SIG-M5 treated with dmso at 0.1 percent for 504 hours (cell line): ENCODE results near the gene BCLAF1.
"Not testable (repeated sequence)": the region's sequence is repeated elsewhere in the genome, so short reads cannot be mapped to it uniquely, and the experiment has no call there.

Experiments used
- DNase-seq: peaks from one replicate; lab custom pipeline; 2025; ENCODE audit not compliant: unreplicated experiment; lab: John Stamatoyannopoulos, UW

The BCLAF1 gene

GRCh38 chr6:136312975-136313374, 23.3 kb upstream of the BCLAF1 start:
- DNase-seq, result no peak

DNA sequence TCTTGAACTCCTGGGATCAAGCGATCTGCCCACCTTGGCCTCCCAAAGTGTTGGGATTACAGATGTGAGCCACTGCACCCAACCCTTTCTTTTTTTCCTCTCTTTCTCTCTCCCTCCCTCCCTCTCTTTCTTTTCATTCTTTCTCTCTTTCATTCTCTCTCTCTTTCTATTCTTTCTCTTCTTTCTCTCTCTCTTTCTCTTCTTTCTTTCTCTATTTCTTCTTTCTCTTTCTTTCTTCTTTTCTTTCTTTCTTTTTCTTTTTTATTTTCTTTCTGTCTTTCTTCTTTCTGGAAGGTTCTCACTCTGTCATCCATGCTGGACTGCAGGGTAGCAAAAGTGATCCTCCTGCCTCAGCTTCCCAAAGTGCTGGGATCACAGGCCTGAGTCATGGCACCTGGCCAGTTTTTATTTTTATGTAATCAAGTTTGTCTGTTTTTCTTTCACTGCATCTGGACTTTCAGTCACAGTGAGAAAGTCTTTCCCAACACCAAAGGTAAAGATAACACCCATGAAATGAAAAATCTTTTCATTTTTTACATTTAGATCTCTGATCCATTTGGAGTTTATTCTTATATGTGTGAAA, 20.2 kb upstream of the BCLAF1 start:
- DNase-seq, result no peak

DNA sequence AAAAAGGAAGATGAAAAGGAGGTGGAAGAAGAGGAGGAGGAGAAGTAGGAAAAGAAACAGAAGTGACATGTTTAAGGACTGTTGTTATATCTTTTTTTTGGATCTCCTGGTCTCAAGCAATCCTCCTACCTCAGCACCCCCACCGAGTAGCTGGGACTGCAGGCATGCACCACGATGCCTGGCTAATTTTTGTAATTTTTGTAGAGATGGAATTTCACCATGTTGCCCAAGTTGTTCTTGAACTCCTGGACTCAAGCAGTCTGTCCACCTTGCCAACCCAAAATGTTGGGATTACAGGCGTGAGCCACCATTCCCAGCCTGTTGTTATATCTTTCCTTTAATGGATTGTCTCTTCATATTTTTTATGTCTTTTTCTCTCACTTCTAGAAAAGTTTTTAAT, 19.5 kb upstream of the BCLAF1 start:
- DNase-seq, result no peak

DNA sequence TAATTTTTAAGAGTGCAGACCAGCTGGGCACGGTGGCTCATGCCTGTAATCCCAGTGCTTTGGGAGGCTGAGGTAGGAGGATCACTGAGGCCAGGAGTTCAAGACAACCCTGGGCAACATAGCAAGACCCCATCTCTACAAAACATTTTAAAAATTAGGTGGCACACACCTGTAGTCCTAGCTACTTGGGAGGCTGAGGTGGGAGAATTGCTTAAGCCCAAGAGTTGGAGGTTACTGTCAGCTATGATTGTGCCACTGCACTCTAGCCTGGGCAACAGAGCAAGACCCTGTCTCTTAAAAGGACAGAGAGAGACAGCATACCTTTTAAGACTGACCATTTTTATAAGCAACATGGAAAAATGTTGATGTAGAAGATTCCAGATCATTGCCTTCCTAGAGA, 18.8 kb upstream of the BCLAF1 start:
- not testable (repeated sequence) for DNase-seq

- no peak for DNase-seq
Measured at GRCh38 chr6:136307351-136307750, 17.7 kb upstream of the BCLAF1 start.

DNA sequence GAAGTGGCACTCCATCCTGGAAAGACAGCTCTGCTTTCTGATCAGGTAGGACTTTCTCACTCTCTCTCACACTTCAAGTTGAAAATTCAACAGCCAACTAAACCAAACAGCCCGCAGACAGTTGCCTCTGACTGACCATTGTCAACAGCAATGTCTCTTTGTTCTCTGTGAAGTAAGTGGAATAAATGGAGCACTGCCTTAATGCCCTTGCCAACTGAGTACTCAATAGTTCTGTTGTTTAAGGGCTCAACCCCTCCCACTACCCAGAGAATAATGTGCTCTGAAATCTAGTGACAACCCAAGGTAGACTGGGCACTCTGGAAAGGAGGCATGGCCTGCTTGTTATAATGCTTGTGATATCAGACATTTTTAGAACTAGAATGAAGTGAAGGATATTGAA, 16.8 kb upstream of the BCLAF1 start:
- DNase-seq, result no peak

- no peak for DNase-seq
Measured at GRCh38 chr6:136304410-136304809, 14.8 kb upstream of the BCLAF1 start.

DNA sequence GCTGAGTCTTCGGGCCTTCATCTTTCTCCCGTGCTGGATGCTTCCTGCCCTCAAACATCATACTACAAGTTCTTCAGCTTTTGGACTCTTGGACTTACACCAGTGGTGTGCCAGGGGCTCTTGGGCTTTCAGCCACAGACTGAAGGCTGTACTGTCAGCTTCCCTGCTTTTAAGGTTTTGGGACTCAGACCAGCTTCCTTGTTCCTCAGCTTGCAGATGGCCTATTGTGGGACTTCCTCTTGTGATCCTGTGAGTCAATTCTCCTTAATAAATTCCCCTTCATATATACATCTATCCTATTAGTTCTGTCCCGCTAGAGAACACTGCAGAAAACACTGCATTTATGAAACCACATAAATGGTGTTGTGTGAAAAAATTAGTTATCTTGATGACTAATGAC, 13.9 kb upstream of the BCLAF1 start:
- DNase-seq, result no peak

GRCh38 chr6:136294621-136295020, 5.0 kb upstream of the BCLAF1 start:
- no peak for DNase-seq

- peak; percentile 45 for DNase-seq
Measured at GRCh38 chr6:136290410-136291010, 864 bp upstream of the BCLAF1 start.

GRCh38 chr6:136289327-136289578, 393 bp downstream of the BCLAF1 start:
- DNase-seq, result peak; percentile 88

DNA sequence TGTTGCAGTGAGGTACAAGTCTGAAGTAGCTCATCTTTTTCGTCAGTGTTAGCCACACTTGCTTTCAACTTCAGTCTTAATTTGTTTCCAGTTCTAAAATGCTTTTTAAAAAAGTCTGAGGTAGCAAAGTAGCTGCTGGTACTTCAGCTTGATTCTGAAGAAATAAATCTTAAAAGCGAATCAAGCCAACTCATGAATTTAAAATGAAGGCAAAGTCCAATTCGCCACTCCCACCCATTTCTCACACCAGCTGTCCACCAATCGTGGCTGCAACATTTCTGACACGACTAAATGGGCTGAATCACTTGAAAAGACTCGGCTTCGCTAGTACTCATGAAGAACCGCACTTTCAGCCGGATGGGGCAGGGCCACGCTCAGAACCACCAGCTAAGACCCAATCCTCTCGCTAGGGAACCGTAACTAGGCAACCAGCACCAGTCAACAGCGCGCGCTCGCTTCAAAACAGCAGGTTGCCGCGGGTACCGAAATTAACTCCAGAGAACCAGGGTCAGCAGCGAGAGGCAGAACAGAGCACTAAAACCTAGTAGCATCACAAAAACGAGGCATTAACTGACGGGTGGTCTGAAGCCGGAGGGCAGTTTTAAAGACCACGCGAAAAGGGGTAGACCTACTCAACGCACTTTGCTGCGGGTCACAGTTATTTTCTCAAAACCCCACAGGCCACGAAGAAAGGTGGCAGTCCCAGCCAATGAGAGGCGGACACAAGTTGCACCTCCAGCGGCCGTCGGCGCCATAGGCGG, 900 bp downstream of the BCLAF1 start:
- peak; percentile 73 for DNase-seq

- peak; percentile 24 for DNase-seq
Measured at GRCh38 chr6:136284909-136285308, 4.7 kb downstream of the BCLAF1 start.

- no peak for DNase-seq
Measured at GRCh38 chr6:136282906-136283305, 6.7 kb downstream of the BCLAF1 start.

GRCh38 chr6:136280032-136280609, 9.5 kb downstream of the BCLAF1 start:
- DNase-seq, result no peak

DNA sequence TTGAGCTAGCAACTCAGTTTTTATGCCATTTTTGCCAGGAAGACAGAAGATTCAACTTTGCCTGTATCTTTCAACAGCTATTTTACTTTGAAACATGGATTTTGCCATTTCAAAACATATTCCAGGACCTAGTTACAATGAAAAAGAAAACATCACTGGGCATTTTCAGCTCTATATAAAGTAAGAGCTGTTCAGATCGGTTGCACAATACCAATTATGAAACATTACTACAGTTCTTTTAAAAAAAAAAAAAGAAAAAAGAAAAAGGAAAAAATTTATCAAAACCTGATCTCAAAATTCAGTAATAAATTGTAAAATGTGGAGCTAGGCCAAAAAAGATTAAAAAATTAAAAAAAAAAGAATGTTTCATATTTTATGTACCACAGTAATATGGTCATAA, 15.6 kb downstream of the BCLAF1 start:
- DNase-seq, result peak; percentile 33

DNA sequence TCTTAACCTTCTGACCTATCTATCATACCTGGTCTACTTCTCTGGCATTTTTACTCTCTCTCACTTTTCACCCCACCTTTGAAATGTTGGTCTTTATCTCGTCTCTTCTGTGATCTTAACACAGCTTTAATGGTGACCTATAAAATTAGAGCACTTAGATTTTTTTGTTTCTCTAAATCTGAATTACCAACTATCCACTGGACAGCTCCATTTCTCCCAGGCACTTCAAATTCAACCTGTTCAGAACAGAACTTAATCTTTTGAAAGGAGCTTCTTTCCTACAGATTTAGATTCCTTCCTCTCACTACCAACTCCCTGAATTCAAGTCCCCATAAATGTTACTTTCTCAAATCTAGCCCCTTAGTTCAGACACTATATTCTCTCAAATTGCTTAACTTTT, 24.5 kb downstream of the BCLAF1 start:
- DNase-seq, result no peak

DNA sequence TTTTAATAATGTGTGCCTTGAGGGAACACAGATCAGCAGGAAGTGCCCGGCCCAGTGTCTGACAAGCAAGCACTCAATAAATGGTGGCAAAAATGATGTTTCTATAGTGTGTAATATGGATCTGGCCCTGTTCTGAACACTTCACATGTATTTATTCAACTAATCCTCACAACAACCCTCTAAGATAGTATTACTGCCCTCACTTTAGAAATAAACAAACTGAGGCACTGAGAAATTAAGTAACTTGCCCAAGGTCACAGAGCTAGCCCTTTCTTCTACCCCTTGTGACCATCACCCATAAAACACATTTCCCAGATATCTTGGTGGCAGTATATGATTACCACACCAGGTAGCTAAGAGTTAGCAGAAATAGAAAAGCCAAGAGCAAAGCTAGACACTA, 26.7 kb downstream of the BCLAF1 start:
- DNase-seq, result no peak

GRCh38 chr6:136254851-136255466, 34.7 kb downstream of the BCLAF1 start:
- DNase-seq, result no peak

GRCh38 chr6:136253734-136254133, 35.9 kb downstream of the BCLAF1 start:
- no peak for DNase-seq

DNA sequence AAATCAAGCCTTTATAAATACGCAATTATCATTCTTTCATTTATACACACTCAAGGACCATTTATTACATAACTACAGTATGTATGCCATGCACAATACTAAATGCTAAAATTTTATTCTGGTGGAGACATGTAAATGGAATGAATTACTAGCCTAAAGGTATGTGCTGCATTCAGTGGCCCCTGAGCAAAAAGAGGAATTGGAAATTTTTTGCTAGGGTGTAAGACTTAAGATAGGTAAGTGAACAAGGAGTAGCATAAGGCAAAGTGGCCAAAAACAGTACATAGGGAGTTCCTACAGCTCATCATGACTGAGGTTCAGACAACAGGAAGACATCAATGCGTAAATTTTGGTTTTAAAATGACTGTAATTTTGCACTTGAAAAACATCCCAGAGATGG, 37.2 kb downstream of the BCLAF1 start:
- no peak for DNase-seq

DNA sequence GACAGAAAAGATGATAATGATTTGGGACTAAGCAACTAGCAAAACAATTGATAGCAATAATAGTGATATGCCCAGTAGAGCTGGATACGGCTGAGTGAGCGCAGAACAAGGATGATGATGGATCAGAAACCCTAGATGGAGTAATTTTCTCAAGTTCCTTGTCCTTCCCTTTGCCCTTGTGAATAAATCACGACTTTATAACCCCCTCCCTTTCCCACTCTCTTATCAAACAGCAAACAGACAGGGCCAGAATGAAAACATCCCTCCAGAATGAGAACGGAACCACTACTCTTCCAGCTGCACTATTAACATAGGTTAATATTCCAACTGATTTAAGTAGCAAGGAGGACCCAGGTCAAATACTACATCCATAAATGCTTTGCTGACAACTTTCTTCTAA, 38.3 kb downstream of the BCLAF1 start:
- DNase-seq, result no peak
